Suprapubic skin (tissue), 4 donors: ENCODE measurements around the gene CCDC63. TPM values are rescaled to one million over a fixed set of nuclear protein-coding genes. Genes with fewer than 3 reads are reported as not detected.

ENCODE experiments used
- DNase-seq, 2 donors: peaks; one replicate each; pipeline ENCODE4 v3.0.0-alpha.2; 2019; ENCODE audit warnings: low spot score in 2 of 2
- H3K27ac ChIP-seq: fragments of 200-600 bp; sonication (generic); one replicate; pipeline ENCODE4 v1.5.1; 2019
- H3K27me3 ChIP-seq: fragments of 200-600 bp; sonication (generic); one replicate; pipeline ENCODE4 v1.5.1; 2019
- H3K36me3 ChIP-seq: fragments of 200-600 bp; sonication (generic); one replicate; pipeline ENCODE4 v1.5.1; 2019
- H3K4me1 ChIP-seq: fragments of 200-600 bp; sonication (generic); one replicate; pipeline ENCODE4 v1.5.1; 2019
- H3K4me3 ChIP-seq: fragments of 200-600 bp; sonication (generic); one replicate; pipeline ENCODE4 v1.5.1; 2019; ENCODE audit warnings: mild to moderate bottlenecking
- H3K9me3 ChIP-seq: fragments of 200-600 bp; sonication (generic); one replicate; pipeline ENCODE4 v1.5.1; 2019
- EP300 ChIP-seq: sonication (generic); formaldehyde crosslinking; IDR thresholded peaks from one replicate; pipeline ENCODE4 v1.6.1; 2017; ENCODE audit warnings: antibody characterized with exemption
- POLR2A ChIP-seq, 2 donors: fragments of 450-650 bp; IDR thresholded peaks; one replicate each; pipeline ENCODE4 v1.6.1; 2017; ENCODE audit warnings: antibody characterized with exemption in 2 of 2, mild to moderate bottlenecking in 2 of 2, moderate library complexity in 2 of 2
- POLR2AphosphoS5 ChIP-seq, 3 donors: sonication (generic); formaldehyde crosslinking; IDR thresholded peaks; one replicate each; pipeline ENCODE4 v1.6.1; 2017; ENCODE audit warnings: antibody characterized with exemption in 3 of 3
- WGBS: methylation state at CpG from one replicate; pipeline ENCODE4 v1.1.5; 2018; 5-methylcytosine and 5-hydroxymethylcytosine counted together
- total RNA-seq, 4 donors: library from RNA; depleted of rRNA; stranded (reverse); fragments of >200 nt; gene quantifications; one replicate each; pipeline ENCODE4 v1.1.0, GENCODE V29; 2016
- TF ChIP-seq, protein P1 (sequence below), 2 donors: fragments of 200-600 bp in 1 of 2; fragments of 450-650 bp in 1 of 2; sonication (generic) in 1 of 2; IDR thresholded peaks; one replicate each; pipeline ENCODE4 v1.5.1; 2016 to 2019; ENCODE audit warnings: antibody characterized with exemption in 2 of 2, mild to moderate bottlenecking in 1 of 2, moderate library complexity in 1 of 2

The CCDC63 gene
- total RNA-seq, 4 donors from 2014 or later = not detected

- no peaks in the 10 kb centered on the region for H3K9me3 ChIP-seq
- TF ChIP-seq POLR2AphosphoS5 (IDR thresholded peaks at IDR 0.05) (no peak), POLR2A (IDR thresholded peaks at IDR 0.05) (no peak), EP300 (no peak)
- TF ChIP-seq, protein P1, sequence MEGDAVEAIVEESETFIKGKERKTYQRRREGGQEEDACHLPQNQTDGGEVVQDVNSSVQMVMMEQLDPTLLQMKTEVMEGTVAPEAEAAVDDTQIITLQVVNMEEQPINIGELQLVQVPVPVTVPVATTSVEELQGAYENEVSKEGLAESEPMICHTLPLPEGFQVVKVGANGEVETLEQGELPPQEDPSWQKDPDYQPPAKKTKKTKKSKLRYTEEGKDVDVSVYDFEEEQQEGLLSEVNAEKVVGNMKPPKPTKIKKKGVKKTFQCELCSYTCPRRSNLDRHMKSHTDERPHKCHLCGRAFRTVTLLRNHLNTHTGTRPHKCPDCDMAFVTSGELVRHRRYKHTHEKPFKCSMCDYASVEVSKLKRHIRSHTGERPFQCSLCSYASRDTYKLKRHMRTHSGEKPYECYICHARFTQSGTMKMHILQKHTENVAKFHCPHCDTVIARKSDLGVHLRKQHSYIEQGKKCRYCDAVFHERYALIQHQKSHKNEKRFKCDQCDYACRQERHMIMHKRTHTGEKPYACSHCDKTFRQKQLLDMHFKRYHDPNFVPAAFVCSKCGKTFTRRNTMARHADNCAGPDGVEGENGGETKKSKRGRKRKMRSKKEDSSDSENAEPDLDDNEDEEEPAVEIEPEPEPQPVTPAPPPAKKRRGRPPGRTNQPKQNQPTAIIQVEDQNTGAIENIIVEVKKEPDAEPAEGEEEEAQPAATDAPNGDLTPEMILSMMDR (IDR thresholded peaks at IDR 0.05) = no peak
- no peak for DNase-seq
These were observed 1.5 kb upstream of the CCDC63 start for GRCh38 chr12:110845339-110845682.

DNA sequence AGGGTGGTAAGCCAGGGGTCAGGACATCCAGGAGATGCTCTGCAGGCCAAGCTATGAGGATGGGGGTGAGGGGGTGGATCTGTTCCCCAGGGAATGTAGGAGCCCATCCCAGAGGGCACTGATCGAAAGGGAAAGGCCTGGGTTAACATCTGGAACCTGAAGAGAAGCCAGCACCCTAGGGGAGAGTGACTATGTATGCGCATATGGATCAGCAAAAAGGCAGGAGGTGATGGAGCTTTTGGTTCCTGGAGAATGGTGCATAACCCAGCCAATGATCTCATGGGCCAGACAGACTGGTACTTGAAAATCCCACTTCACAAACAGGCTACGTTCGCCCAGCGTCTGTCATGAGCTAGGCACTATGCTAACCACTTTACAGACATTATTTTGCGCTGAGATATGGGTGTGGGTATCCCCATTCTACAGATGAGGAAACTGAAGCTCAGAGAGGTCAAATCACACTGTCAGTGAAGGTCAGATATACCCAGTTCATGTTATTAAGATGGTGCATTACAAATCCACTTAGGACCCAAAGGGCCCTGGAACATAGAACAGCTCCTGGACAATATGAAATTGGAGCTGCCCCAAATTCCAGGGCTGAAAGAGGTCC is 1.6 kb downstream of the CCDC63 start:
- H3K9me3 ChIP-seq = no peaks in the 10 kb centered on the region
- WGBS = 94% methylated on average over 6 of the region's 6 CpGs
- no peaks in the 10 kb centered on the region for H3K36me3 ChIP-seq
- DNase-seq = no peak
- no peak overlapping the region for H3K27ac ChIP-seq
- peaks cover 23% of the 10 kb centered on the region for H3K4me1 ChIP-seq
- peaks cover 3% of the 10 kb centered on the region for H3K27me3 ChIP-seq
- H3K4me3 ChIP-seq = no peak overlapping the region
- TF ChIP-seq POLR2AphosphoS5 (IDR thresholded peaks at IDR 0.05) (no peak), EP300 (no peak), POLR2A (IDR thresholded peaks at IDR 0.05) (no peak)
- TF ChIP-seq, protein P1 (IDR thresholded peaks at IDR 0.05) = no peak

More at GRCh38 chr12:110845339-110845682, 1.5 kb upstream of the CCDC63 start:
- H3K27me3 ChIP-seq = no peaks in the 10 kb centered on the region
- 49% methylated on average over 4 of the region's 4 CpGs for WGBS
- H3K4me1 ChIP-seq = peaks cover 23% of the 10 kb centered on the region
- no peak overlapping the region for H3K27ac ChIP-seq
- no peaks in the 10 kb centered on the region for H3K36me3 ChIP-seq
- no peak overlapping the region for H3K4me3 ChIP-seq

DNA sequence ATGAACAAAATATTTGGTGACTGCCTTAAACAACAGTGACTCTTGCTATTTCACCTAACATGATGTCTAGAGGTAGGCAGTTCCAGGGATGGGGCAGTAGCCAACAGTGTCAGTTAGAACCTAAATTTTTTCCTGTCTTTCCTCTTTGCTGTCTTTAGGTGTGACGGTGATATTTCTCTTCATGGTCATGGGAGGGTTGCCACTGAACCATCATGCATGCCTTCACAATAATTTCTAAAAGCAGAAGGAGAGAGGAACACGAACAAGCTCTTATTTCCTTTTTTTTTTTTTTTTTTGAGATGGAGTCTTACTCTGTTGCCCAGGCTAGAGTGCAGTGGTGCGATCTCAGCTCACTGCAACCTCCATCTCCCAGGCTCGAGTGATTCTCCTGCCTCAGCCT is 2.4 kb downstream of the CCDC63 start:
- H3K4me3 ChIP-seq = no peak overlapping the region
- no peaks in the 10 kb centered on the region for H3K9me3 ChIP-seq
- peaks cover 23% of the 10 kb centered on the region for H3K4me1 ChIP-seq
- H3K36me3 ChIP-seq = no peaks in the 10 kb centered on the region
- H3K27me3 ChIP-seq = peaks cover 3% of the 10 kb centered on the region
- 88% methylated on average over 4 of the region's 4 CpGs for WGBS
- DNase-seq = no peak
- no peak for TF ChIP-seq POLR2A (IDR thresholded peaks at IDR 0.05)
- no peak for TF ChIP-seq POLR2AphosphoS5 (IDR thresholded peaks at IDR 0.05)
- TF ChIP-seq, protein P1 (IDR thresholded peaks at IDR 0.05) = no peak
- TF ChIP-seq EP300 = no peak
- H3K27ac ChIP-seq = no peak overlapping the region

DNA sequence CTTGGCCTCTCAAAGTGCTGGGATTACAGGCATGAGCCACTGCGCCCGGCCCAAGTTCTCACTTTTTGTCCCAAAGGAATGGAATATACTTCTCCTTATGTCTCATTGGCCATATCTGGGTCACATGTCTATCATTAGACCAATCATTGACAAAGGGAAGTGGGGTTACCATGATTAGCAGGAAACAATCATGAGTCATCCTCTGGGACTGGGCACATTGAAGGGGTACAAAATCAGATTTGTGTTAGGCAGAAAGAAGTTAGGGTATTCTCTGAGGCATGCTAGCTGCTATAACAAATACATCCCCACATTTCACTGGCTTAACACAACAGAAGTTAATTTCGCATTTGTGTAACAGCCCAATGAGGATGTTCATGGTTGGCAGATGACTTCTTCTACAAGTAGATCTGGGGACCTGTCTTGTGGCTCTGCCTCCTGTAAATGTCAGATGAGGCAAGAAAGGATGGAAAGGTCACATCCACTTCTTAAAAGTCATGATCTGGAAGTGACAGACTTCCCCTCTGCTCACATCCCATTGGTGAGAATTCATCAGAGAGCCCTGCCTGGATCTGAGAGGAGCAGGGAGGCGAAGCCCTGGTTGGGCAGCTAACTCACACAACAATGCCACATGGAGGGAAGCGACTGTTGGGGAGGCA is 3.1 kb downstream of the CCDC63 start:
- H3K27ac ChIP-seq = no peak overlapping the region
- 93% methylated on average over 5 of the region's 5 CpGs for WGBS
- peaks cover 17% of the 10 kb centered on the region for H3K4me1 ChIP-seq
- no peaks in the 10 kb centered on the region for H3K9me3 ChIP-seq
- peaks cover 3% of the 10 kb centered on the region for H3K27me3 ChIP-seq
- TF ChIP-seq POLR2AphosphoS5 (IDR thresholded peaks at IDR 0.05) (no peak), POLR2A (IDR thresholded peaks at IDR 0.05) (no peak), EP300 (no peak)
- TF ChIP-seq, protein P1 (IDR thresholded peaks at IDR 0.05) = no peak
- no peaks in the 10 kb centered on the region for H3K36me3 ChIP-seq
- DNase-seq = no peak
- H3K4me3 ChIP-seq = no peak overlapping the region

- H3K36me3 ChIP-seq = no peaks in the 10 kb centered on the region
- peaks cover 3% of the 10 kb centered on the region for H3K27me3 ChIP-seq
- H3K4me1 ChIP-seq = peaks cover 10% of the 10 kb centered on the region
- no peak overlapping the region for H3K4me3 ChIP-seq
- WGBS = 72% methylated on average over 5 of the region's 5 CpGs
- H3K27ac ChIP-seq = no peak overlapping the region
- no peaks in the 10 kb centered on the region for H3K9me3 ChIP-seq
- TF ChIP-seq, protein P1 (IDR thresholded peaks at IDR 0.05) = no peak
- TF ChIP-seq EP300 (no peak), POLR2AphosphoS5 (IDR thresholded peaks at IDR 0.05) (no peak), POLR2A (IDR thresholded peaks at IDR 0.05) (no peak)
- DNase-seq = no peak
These were observed 4.0 kb downstream of the CCDC63 start for GRCh38 chr12:110850762-110851161.
